Stimulated activated CD8-positive, alpha-beta memory T cell treated with anti-CD3 and anti-CD28 coated beads, Interleukin-15, amount 100 ng/mL, for 24 hours (primary cell): ENCODE results near the gene KBTBD12.

Experiments
- DNase-seq: peaks from one replicate; pipeline ENCODE4 v3.0.0-alpha.2; 2020; ENCODE audit warnings: low read depth

The KBTBD12 gene

GRCh38 chr3:128021768-128022372 lies 106.8 kb downstream of the KBTBD12 start:
- DNase-seq = no peak

- DNase-seq = no peak
These were observed 118.1 kb downstream of the KBTBD12 start for GRCh38 chr3:128033102-128033501.

GRCh38 chr3:128036119-128036518 lies 121.1 kb downstream of the KBTBD12 start:
- no peak for DNase-seq
